ENCODE measurements around the gene SERPIND1.
"Not testable (repeated sequence)": the region's sequence is repeated elsewhere in the genome, so short reads cannot be mapped to it uniquely, and the experiment has no call there.

The SERPIND1 gene

DNA sequence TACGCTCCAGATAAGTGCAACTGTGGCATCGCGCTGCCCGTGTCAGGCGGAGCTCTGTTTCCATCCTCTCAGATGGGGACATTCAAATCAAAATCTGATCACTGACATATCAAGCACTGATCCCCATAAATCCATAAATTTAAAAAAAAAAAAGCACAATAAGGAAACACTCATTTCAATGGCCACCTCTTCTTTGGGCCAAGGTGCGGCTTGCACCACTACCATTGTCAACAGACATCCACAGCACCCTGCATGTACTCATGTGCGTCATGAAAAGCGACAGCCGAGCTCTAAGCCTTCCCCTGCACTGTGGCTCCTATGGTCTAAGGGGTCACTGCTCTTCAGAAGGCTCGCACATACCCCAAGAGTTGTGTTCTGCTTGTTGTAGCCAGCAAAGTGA is 26.7 kb upstream of the SERPIND1 start:
- no peak for DNase-seq (ENCODE audit: low read depth in 2 of 2)

DNA sequence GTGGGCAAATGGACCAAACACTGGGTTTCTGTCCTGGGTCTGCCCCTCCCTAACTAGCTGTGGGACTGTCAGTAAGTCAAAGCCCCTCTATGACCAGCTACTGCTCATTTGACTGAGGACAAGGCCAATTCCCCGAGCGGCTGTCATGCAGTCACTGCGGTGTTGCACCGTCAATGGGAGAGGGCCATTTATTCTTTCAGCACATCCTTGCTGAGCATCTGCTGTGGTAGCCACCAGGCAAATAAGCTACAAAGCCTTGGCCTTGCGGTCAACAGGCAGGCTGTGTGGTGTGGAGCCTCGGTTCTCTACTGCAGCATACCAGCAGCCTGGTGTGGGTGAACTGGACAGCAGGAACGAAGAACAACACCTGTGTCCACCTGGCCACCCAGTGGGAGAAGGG is 25.8 kb upstream of the SERPIND1 start:
- DNase-seq (ENCODE audit: low read depth in 2 of 2), result no peak

DNA sequence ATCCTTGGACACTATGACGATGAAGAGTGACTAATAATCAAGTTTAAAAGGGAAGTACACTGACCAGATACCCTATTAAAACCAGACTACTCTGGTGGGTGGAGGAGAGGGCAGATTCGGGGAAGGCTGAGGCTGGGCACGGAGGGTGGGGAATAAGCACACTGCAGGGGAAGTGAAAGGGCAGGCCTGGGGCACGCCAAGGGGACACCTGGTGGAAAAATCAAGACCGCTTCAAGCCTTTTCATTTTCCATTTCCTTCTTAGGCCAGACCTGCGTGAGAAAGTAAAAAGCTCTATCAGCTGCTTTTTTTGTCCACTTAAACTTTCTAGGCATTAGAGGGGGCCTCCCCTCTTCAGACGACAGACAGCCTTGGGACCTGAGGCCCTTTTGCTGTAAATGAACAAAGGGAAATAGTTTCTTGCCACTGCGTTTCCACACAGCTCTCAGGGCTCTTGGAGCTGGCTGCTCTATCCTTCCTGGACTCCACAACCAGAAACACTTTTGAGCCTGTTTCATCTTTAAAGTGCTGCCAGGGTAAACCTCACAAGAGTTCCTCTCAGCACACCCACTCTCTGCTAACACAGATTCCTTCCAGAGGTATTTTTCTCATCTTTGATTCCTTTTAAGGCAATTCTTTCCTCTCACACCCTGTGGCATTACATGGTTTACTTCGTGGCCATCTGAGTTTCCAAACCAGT is 25.0 kb upstream of the SERPIND1 start:
- DNase-seq (ENCODE audit: low read depth in 2 of 2), result no peak

DNA sequence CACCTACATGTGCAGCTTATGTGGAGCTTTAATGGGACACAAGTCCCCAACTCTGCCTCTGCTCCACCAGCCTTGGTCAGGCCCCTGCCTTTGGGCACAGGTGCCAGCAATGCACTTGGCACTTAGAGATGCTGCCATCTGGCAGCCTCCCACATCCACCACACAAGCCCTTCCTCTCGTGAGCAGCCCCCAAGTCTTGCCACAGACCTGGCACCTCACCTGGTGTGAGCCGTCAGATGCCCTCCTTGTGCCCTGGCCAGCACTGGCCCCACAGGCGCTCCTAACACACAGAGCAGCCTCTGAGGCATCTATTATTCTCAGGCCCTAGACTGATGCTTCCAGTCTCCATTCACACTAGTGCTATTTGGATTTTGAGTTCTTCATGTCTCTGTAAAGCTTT is 24.5 kb upstream of the SERPIND1 start:
- DNase-seq (ENCODE audit: low read depth in 2 of 2), result no peak

DNA sequence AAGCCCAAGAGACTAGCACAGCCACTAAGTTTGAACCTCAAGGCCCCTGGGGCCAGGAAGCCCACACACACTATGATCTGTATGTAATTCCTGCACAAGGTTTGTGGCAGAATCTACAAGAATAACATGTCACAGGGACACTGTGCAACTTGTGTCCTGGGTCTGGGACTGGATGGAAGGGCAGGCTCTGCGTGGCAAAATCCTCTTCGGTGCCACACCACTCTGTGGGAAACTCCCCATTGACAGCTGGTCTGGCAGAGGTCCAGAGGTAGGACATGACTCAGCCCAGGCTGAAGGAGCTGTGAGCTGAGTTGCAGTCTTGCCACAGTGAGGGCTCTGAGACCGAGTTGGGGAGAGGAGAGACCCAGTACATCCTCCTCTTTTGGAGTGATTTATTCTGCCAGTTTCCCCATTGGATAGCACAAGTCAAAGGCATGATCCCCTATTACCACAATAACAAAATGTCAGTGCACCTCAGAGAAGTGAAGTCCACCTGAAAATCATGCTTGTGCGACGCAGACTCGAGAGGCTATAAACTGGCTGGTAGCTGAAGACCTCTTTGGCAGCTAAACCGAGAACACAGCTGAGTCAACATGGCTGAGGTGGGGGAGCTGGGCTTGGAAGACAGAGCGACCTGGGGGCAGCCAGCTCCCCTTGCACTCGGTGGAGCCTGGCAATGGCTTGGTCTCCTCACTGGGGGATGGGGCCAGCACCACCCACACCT is 23.3 kb upstream of the SERPIND1 start:
- DNase-seq (ENCODE audit: low read depth in 2 of 2), result peak; percentile 18 to 21

DNA sequence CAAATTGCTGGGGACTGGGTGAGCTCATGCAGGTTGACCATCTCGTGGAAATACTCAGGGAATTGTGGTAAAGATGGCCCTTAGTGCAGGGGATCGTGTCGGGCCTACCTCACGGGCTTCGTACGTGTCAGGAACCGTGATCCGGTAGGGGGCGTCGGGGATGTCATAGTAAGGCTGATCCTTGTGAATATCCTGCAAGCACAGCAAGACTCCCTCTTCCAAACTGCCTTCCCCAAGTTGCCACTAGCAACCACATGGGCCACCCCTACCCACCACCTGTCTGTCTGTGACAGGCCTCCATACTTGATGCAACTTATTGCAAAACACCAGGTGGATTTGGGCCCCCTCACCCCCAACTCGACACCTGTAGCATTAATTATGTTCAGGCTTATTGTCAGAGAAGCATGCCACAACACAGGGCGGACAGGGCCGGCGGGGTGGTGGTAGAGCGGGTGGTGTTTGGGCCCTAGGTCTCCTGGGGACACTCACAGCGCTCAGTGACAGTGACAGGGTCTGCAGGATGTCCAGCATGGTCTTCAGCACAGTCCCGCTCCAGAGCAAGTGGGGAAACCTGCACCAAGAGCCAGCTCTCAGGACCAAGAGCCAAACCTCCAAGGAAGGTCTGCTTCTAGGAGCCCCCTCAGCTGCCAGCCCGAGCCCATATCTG is 22.6 kb upstream of the SERPIND1 start:
- DNase-seq (ENCODE audit: low read depth in 2 of 2), result no peak

DNA sequence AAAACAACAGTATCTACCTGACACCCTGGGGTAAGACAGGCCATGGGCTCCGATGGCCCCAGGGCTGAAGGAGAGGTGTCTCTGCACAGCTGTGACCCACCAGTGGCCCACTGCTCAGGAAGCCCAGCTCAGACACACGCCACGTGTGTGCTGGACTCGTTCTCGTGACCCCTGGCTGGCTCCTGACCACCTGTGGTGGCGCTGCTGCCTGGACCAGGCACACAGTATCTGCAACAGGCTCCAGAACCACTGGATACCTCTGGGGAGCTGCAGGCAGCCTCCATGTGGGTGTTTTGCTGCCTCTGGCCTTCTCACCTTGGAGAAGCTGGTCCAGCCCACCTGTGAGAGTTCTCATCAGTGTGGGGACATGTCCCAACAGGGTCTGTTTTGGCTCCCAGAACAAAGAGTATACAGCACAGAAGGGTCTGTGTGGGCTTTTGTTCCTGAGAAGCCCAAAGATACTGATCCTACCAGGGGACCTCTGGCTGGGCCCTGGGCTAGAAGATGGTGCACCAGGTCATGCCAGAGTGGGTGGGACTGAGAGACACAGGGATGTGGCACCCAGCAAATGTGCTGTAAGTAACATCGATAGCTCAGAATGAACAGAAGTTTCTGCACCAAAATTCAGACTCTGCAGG is 21.7 kb upstream of the SERPIND1 start:
- no peak for DNase-seq (ENCODE audit: low read depth in 2 of 2)

DNA sequence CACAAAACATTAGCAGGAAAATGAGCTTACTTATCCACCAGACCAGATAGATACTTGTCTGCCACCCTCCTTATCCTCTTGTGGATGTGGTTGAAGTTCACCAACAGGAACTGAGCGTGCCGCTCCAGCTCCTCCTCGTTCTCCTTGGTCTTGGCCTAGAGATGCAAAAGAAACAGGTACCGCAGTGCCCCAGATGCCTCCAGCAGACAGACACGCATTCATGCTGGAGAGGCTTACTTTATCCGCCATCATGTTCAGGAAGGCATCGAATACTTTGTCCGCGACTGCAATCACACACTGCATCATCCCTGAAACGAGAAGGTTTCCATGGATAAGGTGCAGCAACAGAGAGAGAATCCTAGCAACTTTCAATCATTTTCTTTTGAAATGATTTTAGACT is 21.0 kb upstream of the SERPIND1 start:
- no peak for DNase-seq (ENCODE audit: low read depth in 2 of 2)

DNA sequence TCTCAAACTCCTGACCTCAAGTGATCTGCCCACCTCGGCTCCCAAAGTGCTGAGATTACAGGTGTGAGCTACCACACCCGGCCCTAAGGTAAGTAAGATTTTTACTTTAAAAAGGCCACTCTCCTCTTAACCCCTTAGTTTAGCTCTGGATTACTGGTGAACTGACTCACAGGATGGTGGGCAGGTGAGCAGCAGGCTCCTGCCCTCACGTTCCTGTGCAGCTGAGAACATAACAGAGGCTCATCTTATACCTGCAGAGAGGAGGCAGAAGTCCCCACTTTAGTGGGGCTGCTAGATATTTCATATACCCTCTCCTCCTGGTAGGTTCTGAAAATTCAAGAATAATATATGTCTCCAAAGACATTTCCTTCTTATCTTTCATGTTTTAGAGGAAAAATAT is 17.1 kb upstream of the SERPIND1 start:
- no peak for DNase-seq (ENCODE audit: low read depth in 2 of 2)

DNA sequence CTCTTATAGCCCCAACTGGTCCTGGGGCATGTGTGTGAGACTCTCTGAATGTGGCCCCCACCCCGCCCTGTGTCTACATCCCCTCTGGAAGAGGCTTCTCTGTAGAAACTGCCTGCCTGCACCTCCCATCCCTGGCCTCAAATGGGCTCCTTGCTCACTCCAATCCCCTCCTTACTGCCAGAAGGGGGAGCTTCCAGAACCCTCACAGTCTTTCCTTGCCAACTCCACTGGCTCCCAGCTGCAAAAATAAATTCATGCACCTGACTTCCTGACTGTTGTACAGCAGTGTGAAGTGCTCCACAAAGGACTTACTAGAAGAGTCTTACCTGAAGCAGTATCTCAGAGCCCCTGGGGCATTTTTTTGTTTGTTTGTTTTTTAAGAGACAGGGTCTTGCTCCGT is 15.2 kb upstream of the SERPIND1 start:
- no peak for DNase-seq (ENCODE audit: low read depth in 2 of 2)

DNA sequence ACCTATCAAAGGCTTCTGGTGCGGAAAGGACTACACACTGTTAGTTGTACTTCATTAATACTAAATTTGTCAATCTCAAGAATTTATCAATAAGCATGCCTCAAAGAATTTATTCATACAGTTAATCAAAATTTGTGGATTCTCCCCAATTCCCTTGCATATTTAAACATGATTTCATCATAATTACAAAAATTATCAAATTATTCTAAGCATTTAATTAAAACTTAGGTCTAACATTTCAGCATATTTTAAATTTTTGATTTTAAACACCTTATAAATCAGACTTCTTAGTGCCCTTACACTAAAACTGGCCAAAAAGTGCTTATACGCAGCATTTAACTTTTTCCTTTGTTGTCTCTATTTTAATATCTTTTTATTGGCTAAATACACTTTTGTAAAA is 13.8 kb upstream of the SERPIND1 start:
- no peak for DNase-seq (ENCODE audit: low read depth in 2 of 2)

DNA sequence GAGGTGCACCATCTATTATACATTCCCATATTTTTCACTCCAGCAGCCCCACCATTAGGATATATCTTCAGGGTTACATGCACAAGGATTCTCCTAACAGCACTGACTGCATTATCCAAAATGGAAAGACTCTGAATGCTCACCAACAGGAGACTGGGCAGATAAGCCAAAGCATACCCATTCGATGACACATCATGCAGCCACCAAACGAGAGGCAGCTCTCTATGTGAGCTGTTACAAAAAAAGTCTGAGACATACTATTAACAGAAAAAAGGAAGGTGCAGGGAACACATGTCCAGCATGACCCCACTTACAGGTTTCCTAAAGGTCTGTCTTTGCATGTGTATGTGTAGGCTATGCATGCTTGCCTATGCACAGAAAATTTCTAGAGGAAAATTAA is 12.4 kb upstream of the SERPIND1 start:
- DNase-seq (ENCODE audit: low read depth in 2 of 2), result no peak

DNA sequence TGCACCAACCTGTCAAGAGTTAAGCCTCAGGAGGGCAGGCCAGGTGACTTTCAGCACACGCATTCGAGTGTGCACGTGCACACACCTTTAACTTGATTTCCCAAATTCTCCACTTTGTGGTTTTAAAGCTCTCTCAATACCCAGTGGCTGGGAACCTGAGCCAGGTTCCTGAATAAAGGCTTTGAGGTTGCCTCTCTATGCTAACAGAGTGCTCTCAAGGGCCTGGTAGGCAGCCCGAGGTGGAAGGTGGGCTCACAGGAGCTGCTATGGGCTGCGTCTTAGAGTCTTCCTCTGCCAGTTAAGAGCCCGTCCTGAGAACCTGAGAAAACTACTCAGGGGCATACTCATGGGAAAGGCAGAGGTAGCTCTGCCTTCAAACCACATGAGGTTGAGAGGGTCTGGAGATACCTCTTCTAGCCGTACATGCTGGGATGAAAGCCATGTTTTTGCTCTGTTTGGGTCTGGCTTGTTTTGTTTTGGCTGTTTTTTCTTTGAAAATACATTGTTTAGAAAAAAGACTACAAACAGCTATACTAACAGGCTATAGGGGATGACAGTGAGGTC is 11.6 kb upstream of the SERPIND1 start:
- DNase-seq (ENCODE audit: low read depth in 2 of 2), result no peak

DNA sequence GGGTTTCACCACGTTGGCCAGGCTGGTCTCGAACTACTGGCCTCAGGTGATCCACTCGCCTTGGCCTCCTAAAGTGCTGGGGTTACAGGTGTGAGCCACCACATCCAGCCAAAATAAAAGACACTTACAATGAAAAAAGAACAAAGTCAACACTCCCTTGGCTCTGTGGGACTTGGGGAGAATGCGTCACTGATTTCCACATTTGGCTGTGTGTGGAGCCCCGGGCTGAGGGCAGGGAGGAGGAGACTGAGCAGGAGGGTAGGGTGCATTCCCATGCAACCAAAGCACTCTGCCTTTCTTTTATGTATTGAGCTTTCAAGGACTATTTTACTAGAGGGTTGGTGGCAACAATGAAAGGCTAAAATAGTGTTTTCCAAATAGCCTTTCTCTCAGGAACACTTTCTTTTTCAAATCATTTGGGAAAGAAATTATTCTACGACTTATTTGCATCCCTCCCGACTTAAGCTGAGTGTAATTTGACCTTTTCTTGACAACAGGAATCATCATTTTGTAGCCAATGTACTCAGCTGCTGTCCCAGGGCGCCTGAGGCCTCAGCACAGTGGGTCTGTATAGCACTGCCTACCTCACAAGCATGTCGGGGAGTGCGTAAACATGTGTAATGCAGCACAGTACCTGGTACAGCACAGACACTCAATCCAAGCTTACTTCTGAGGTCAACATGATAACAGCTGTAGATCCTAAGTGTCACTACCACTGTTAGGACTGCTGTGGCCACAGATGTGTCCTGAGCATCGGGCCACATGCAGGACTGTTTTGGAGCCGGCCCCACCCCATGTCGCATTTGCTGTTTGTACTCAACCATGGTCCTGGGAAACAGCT is 10.1 kb upstream of the SERPIND1 start:
- DNase-seq (ENCODE audit: low read depth in 2 of 2), result no peak

DNA sequence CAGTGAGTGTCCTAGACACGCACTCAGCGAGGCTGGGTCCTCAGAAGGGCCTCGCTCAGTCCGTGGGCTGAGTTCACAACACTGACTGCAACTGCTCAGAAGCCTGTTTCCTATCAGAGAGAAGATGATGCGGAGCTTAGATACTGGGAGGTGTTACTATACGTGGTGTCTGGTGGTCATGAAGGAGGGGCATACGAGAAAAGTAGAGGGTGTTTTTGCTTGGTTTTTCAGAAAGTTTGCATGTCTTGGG is 9.5 kb upstream of the SERPIND1 start:
- no peak for DNase-seq (ENCODE audit: low read depth in 2 of 2)

DNA sequence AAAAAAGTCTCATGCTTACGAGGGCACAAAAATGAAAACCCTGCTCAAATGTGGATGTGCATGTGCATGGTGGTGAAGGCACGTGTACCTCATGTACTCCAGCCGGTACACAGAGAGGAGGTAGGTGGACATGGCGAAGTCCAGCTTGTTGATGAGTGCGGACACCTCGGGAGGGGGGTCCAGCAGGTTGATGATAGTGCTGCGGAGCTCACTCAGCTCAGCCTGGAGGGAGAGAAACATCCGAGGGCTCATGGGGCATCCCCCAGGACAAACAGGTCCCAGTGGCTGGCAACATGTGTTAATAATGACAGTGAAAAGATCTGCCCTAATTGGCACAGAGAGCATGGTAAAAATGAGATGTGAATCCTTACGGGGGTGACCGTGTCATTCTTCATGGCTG is 9.2 kb upstream of the SERPIND1 start:
- no peak for DNase-seq (ENCODE audit: low read depth in 2 of 2)

DNA sequence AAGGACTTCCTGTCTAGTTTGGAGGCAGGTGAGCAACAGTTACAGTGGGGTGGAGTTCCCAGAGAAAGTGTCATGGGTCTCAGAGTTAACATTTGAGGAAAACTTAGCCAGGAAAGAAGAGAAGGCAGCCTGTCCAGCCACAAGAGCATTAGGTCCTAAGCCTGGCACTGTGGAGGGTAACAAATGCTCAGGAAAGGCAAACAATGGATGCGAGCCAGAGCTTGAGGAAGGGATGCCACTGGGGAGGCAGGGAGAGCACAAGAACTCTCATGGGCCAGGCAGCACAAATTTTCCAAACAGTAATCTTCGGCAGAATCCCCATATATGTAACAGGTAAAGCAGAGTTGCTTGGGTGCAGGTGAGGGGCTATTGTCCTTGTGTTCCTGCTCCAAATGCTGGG is 8.0 kb upstream of the SERPIND1 start:
- DNase-seq (ENCODE audit: low read depth in 2 of 2), result no peak

DNA sequence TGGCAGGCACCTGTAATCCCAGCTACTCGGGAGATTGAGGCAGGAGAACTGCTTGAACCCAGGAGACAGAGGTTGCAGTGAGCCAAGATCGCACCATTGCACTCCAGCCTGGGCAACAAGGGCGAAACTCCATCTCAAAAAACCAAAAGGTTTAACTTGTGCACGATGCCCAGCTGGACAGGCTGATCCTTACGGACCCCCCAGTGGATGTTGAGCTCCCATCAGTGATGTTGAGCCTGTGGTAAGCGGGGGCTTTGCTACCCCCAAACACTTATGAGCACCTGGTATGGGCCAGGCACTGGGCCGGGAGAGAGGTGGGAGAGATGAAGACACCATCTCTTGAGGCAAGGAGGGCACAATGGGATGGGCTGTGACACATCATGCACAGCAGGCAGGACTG is 7.4 kb upstream of the SERPIND1 start:
- DNase-seq (ENCODE audit: low read depth in 2 of 2), result no peak

DNA sequence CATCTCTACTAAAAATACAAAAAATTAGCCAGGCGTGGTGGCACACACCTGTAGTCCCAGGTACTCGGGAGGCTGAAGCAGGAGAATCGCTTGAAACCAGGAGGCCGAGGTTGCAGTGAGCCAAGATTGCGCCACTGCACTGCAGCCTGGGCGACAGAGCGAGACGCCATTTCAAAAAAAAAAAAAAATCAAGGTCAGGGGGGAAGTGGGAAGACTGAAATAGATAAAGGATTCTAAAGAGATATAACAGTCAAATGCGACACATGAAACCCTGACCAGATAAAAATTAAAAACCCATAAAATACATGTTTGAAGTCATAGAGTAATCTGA is 4.5 kb upstream of the SERPIND1 start:
- not testable (repeated sequence) for DNase-seq (ENCODE audit: low read depth in 2 of 2)

DNA sequence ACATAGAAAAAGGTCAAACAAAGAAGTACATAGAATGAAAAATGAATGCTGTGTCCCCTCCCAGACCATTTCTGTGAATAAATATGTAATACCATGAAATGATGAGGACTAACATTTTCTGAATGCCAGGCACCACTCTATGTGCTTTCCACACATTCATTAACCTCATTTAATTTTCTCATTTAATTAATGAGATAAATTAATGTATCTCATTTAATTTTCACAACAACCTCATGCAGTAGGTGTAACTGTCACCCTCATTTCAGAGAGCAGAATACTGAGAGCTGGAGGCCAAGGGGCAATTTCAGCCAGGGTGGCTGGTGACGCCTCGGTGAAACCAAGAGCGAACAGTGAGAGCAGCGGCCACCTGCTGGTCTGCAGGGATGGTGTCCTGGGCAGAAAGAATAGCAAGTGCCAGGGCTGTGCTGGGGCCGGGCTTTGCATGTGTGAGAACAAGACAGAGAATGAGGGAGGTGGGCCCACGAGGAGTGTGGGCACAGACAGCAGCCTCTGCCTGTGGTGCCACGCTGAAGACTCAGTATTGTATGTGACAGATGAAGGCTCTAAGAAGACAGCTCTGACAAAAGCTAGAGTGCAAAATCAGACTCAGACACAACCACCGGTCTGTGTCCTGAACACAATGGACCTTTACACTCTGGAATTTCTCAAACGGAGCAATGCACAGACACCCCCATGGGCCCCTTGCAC is 1.8 kb upstream of the SERPIND1 start:
- no peak for DNase-seq (ENCODE audit: low read depth in 2 of 2)

DNA sequence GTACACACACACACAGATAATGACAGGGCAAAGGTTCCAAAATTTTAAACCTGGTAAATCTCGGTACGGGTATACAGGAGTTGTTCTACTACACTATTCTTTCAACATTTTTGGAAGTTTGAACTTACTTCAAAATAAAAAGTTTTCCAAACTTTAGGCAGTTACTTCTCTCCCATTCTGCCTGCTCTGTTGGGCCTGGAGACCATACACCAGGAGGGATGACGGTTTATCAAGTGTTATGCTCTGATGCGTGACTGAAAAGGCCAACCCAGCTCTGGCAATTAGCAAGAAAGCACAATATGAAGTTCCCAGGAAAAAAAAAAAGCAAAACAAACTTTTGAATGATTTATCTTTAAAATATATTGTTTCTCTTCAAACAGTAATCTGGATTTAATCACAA is 969 bp downstream of the SERPIND1 start:
- no peak for DNase-seq (ENCODE audit: low read depth in 2 of 2)

Measured in fibroblast of skin of left quadriceps (primary cell).